GM12864 (cell line): Measurements from ENCODE around the gene ZBP1.

Source experiments
- DNase-seq: peaks from one replicate; pipeline ENCODE4 v3.0.0-alpha.2; 2011; ENCODE audit warnings: low read depth
- H3K4me3 ChIP-seq: 2 replicates; pipeline ENCODE4 v1.5.1; 2011; ENCODE audit warnings: mild to moderate bottlenecking, low read depth, low read length, control low read depth
- TF ChIP-seq, protein P1 (sequence below): IDR thresholded peaks from 2 replicates; pipeline ENCODE4 v1.5.1; 2011; ENCODE audit warnings: low read depth, mild to moderate bottlenecking, moderate library complexity, low read length, control low read depth, inconsistent platforms; ENCODE audit errors: missing control alignments

Gene ZBP1

GRCh38 chr20:57649617-57650015, 29.4 kb upstream of the ZBP1 start:
- no peak for DNase-seq
- TF ChIP-seq, protein P1, sequence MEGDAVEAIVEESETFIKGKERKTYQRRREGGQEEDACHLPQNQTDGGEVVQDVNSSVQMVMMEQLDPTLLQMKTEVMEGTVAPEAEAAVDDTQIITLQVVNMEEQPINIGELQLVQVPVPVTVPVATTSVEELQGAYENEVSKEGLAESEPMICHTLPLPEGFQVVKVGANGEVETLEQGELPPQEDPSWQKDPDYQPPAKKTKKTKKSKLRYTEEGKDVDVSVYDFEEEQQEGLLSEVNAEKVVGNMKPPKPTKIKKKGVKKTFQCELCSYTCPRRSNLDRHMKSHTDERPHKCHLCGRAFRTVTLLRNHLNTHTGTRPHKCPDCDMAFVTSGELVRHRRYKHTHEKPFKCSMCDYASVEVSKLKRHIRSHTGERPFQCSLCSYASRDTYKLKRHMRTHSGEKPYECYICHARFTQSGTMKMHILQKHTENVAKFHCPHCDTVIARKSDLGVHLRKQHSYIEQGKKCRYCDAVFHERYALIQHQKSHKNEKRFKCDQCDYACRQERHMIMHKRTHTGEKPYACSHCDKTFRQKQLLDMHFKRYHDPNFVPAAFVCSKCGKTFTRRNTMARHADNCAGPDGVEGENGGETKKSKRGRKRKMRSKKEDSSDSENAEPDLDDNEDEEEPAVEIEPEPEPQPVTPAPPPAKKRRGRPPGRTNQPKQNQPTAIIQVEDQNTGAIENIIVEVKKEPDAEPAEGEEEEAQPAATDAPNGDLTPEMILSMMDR: no peak
- H3K4me3 ChIP-seq: no peak overlapping the region

DNA sequence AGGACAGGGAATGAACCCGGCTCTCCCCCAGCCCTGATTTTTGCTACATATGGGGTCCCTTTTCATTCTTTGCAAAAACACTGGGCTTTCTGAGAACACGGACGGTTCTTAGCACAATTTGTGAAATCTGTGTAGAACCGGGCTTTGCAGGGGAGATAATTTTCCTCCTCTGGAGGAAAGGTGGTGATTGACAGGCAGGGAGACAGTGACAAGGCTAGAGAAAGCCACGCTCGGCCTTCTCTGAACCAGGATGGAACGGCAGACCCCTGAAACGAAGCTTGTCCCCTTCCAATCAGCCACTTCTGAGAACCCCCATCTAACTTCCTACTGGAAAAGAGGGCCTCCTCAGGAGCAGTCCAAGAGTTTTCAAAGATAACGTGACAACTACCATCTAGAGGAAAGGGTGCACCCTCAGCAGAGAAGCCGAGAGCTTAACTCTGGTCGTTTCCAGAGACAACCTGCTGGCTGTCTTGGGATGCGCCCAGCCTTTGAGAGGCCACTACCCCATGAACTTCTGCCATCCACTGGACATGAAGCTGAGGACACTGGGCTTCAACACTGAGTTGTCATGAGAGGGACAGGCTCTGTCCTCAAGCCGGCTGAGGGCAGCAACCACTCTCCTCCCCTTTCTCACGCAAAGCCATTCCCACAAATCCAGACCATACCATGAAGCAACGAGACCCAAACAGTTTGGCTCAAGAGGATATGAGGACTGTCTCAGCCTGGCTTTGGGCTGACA, 28.8 kb upstream of the ZBP1 start:
- DNase-seq: no peak
- no peak overlapping the region for H3K4me3 ChIP-seq
- TF ChIP-seq, protein P1: no peak

GRCh38 chr20:57647933-57648785, 27.9 kb upstream of the ZBP1 start:
- TF ChIP-seq, protein P1: no peak
- no peak for DNase-seq
- H3K4me3 ChIP-seq: no peak overlapping the region

DNA sequence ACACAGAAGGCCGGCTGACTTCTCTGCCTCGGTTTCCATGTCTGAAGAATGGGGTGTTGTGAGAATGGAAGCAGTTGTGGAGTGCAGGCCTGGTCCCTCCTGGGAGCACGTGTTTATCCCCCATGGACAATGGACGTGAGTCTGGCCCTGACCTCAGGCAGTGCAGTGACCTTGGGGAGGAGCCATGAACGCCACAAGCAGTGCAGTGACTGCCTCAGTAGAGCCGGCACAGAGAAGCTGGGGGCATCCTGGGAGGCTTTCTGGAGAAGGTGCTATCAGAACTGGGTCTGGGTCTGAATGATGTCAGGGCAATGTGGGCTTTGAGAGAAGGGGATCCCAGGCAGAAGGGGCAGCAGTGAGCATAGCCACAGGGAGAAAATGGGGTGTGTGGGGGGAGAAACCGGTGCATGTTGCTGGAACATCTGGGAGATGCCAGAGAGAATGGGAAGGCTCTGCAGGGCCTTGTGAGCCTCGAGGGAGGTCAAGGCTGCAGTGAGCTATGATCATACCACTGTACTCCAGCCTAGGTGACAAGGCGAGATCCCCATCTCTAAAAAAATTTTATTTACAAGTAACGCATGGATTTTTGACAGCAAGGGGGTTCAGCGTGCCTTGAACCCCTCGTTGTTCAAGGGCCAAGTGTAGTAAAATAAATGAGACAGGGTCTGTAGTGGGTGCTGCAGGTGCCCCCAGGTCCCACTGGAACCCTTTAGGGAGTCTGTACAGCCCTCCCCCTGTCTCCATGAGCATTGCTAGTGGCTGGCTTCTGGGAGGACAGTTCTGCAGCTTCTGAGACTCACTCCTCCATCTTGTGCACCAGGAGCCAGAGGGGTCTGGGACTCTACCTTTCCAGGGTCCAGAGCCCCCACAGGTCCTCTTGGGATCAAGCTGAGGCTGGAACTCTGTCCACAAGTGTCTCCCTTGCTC, 27.0 kb upstream of the ZBP1 start:
- H3K4me3 ChIP-seq: no peak overlapping the region
- TF ChIP-seq, protein P1: no peak
- no peak for DNase-seq

DNA sequence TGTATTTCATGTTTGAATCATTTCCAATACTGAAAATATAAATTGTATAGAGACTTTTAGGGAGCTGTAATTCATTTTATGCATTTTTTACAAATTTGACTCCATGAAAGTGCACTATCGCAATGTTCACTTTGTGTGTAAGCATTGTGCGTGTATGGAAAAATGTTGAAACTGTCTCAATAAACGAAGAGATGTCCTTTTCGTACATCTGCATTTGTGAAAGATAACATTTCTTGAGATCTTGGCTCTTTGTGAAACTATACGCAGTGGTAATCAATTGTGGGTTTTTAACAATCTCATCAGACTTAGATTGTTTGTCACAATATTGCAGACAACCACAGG, 18.6 kb upstream of the ZBP1 start:
- no peak overlapping the region for H3K4me3 ChIP-seq
- no peak for DNase-seq
- TF ChIP-seq, protein P1: no peak

GRCh38 chr20:57638173-57638894, 18.1 kb upstream of the ZBP1 start:
- H3K4me3 ChIP-seq: no peak overlapping the region

More at GRCh38 chr20:57638173-57638894, 18.1 kb upstream of the ZBP1 start:
- no peak for DNase-seq
- TF ChIP-seq, protein P1: no peak
